ENCODE results near the gene OR6T1.

OR6T1 gene

GRCh38 chr11:123943738-123944137 is at the start of gene OR6T1:
Gene OR6T1 (minus strand): TSS chr11:123943838. CDS start chr11:123943838, 0 bp downstream.
- no peak for DNase-seq (ENCODE audit: low read depth, low spot score)
- no peak within 1 kb of the TSS for H3K4me3 ChIP-seq (ENCODE audit: low read depth, low read length)
- in situ Hi-C loops (cut with HindIII; ENCODE audit: low sequenced_read_pairs): no loop called here
- TF ChIP-seq CTCF (IDR thresholded peaks at IDR 0.05; ENCODE audit: low read depth, low read length): no peak

GRCh38 chr11:123979311-123979710 is 35.7 kb upstream of the OR6T1 start:
- no peak overlapping the region for H3K4me3 ChIP-seq (ENCODE audit: low read depth, low read length)
- TF ChIP-seq CTCF (IDR thresholded peaks at IDR 0.05; ENCODE audit: low read depth, low read length): no peak
- DNase-seq (ENCODE audit: low read depth, low spot score): no peak
- in situ Hi-C loops (cut with HindIII; ENCODE audit: low sequenced_read_pairs): no loop called here

- no peak for TF ChIP-seq CTCF (IDR thresholded peaks at IDR 0.05; ENCODE audit: low read depth, low read length)
- in situ Hi-C loops (cut with HindIII; ENCODE audit: low sequenced_read_pairs): no loop called here
- no peak for DNase-seq (ENCODE audit: low read depth, low spot score)
- no peak within 1 kb of the TSS for H3K4me3 ChIP-seq (ENCODE audit: low read depth, low read length)
Measured at GRCh38 chr11:123977731-123978347, 34.2 kb upstream of the OR6T1 start, which contains the start of gene OR10S1. Gene OR10S1 (minus strand): TSS chr11:123977781. CDS start chr11:123977664, 117 bp downstream.

- in situ Hi-C loops (cut with HindIII; ENCODE audit: low sequenced_read_pairs): no loop called here
- H3K4me3 ChIP-seq (ENCODE audit: low read depth, low read length): no peak overlapping the region
- TF ChIP-seq CTCF (IDR thresholded peaks at IDR 0.05; ENCODE audit: low read depth, low read length): no peak
- DNase-seq (ENCODE audit: low read depth, low spot score): no peak
Measured at GRCh38 chr11:123976770-123977560, 33.3 kb upstream of the OR6T1 start.

GRCh38 chr11:123973816-123974215 is 30.2 kb upstream of the OR6T1 start:
- in situ Hi-C loops (cut with HindIII; ENCODE audit: low sequenced_read_pairs): no loop called here
- peak; percentile 79 for DNase-seq (ENCODE audit: low read depth, low spot score)
- TF ChIP-seq CTCF (IDR thresholded peaks at IDR 0.05; ENCODE audit: low read depth, low read length): no peak
- H3K4me3 ChIP-seq (ENCODE audit: low read depth, low read length): no peak overlapping the region

GRCh38 chr11:123956752-123957151 is 13.1 kb upstream of the OR6T1 start:
- TF ChIP-seq CTCF (IDR thresholded peaks at IDR 0.05; ENCODE audit: low read depth, low read length): no peak
- in situ Hi-C loops (cut with HindIII; ENCODE audit: low sequenced_read_pairs): no loop called here
- no peak overlapping the region for H3K4me3 ChIP-seq (ENCODE audit: low read depth, low read length)
- no peak for DNase-seq (ENCODE audit: low read depth, low spot score)

Data from astrocyte of the spinal cord (primary cell).